Lung (tissue), 12 donors: ENCODE data around the gene YJU2. TPM values are rescaled to one million over a fixed set of nuclear protein-coding genes. Genes with fewer than 3 reads are reported as not detected.

Source experiments
- ATAC-seq: fragments of 200-7000 bp; cut with Tn5 transposase; one replicate; pipeline ENCODE4 v1.9.1; 2020; ENCODE audit warnings: moderate number of reproducible peaks; ENCODE audit not compliant: insufficient read depth, low FRiP score
- DNase-seq, 3 donors: peaks; one replicate each; pipeline ENCODE4 v3.0.0-alpha.2; 2013 to 2017
- H3K27ac ChIP-seq, 2 donors: one replicate each; pipeline ENCODE4 v1.5.1; 2013; ENCODE audit warnings: mild to moderate bottlenecking in 2 of 2, moderate library complexity in 2 of 2, control low read depth in 1 of 2, inconsistent platforms in 1 of 2, low read depth in 1 of 2, low read length in 1 of 2
- H3K27me3 ChIP-seq, 3 donors: one replicate each; pipeline ENCODE4 v1.5.1; 2013; ENCODE audit warnings: low read length in 2 of 3; ENCODE audit not compliant: control insufficient read depth in 3 of 3, insufficient read depth in 3 of 3
- H3K36me3 ChIP-seq, 4 donors: one replicate each; pipeline ENCODE4 v1.5.1; 2013; ENCODE audit warnings: low read length in 4 of 4, mild to moderate bottlenecking in 1 of 4, moderate library complexity in 1 of 4; ENCODE audit not compliant: control insufficient read depth in 4 of 4, insufficient read depth in 4 of 4
- H3K4me1 ChIP-seq, 5 donors: one replicate each; pipeline ENCODE4 v1.5.1; 2013; ENCODE audit warnings: low read length in 5 of 5, mild to moderate bottlenecking in 2 of 5, moderate library complexity in 1 of 5; ENCODE audit not compliant: control insufficient read depth in 5 of 5, insufficient read depth in 5 of 5
- H3K4me3 ChIP-seq: one replicate; pipeline ENCODE4 v1.5.1; 2013; ENCODE audit warnings: mild to moderate bottlenecking, control low read depth, moderate library complexity
- H3K9ac ChIP-seq, 2 donors: one replicate each; pipeline ENCODE4 v1.5.1; 2013; ENCODE audit warnings: low read length in 2 of 2, control low read depth in 1 of 2; ENCODE audit not compliant: insufficient read depth in 1 of 2
- H3K9me3 ChIP-seq, 4 donors: one replicate each; pipeline ENCODE4 v1.5.1; 2013; ENCODE audit warnings: low read length in 3 of 4, mild to moderate bottlenecking in 1 of 4, moderate library complexity in 1 of 4; ENCODE audit not compliant: control insufficient read depth in 4 of 4, insufficient read depth in 3 of 4
- CTCF ChIP-seq: IDR thresholded peaks from 2 replicates; pipeline ENCODE4 v1.5.1; 2012; ENCODE audit warnings: mild to moderate bottlenecking; ENCODE audit errors: control extremely low read depth, extremely low read depth
- WGBS, 2 donors: extraction: QIAGEN DNeasy Blood & Tissue Kit; methylation state at CpG; one replicate each; pipeline ENCODE4 v1.1.7; 2013; 5-methylcytosine and 5-hydroxymethylcytosine counted together
- polyA plus RNA-seq, 2 donors: library from polyadenylated mRNA; stranded (reverse); fragments of 200-250 nt; gene quantifications; one replicate each; pipeline ENCODE4 v1.2.1, GENCODE V29; 2013
- total RNA-seq, 2 donors: library from RNA; depleted of rRNA in 1 of 2; stranded (reverse); fragments of >200 nt in 1 of 2; gene quantifications; one replicate each; pipeline ENCODE4 v1.2.1, GENCODE V29; 2014 to 2021
- donor health status: control.
- donor health status: control.
- donor health status: Bipolar disorder and iron deficiency.
- donor health status: healthy.
- donor health status: DM: yes; HTN: yes; CAD: no.

YJU2 gene
- total and polyA plus RNA-seq, 4 donors, result 11.2 to 44.2 (median 26.5) TPM

GRCh38 chr19:4301590-4302242 lies 54.8 kb downstream of the YJU2 start:
- H3K9ac ChIP-seq, result no peak overlapping the region
- DNase-seq (no peak), ATAC-seq (no peak)
- peaks cover 0 to 4% (median 0%) of the 10 kb centered on the region in 4 donors for H3K9me3 ChIP-seq
- no peak overlapping the region for H3K4me3 ChIP-seq
- peaks cover 0 to 2% (median 0%) of the 10 kb centered on the region in 5 donors for H3K4me1 ChIP-seq
- H3K36me3 ChIP-seq, result no peaks in the 10 kb centered on the region
- TF ChIP-seq CTCF, result no peak
- H3K27ac ChIP-seq, result no peak overlapping the region
- H3K27me3 ChIP-seq, result no peaks in the 10 kb centered on the region
- WGBS, 2 donors, result 44 to 50% methylated on average over 13 of the region's 13 CpGs

GRCh38 chr19:4302243-4302640 lies 55.4 kb downstream of the YJU2 start, which contains the start of gene TMIGD2:
TMIGD2 (minus strand) TSS chr19:4302389; CDS start chr19:4302385, 4 bp downstream.
- Histone ChIP-seq H3K4me1 (peaks cover 0 to 2% (median 0%) of the 10 kb centered on the region in 5 donors), H3K27ac (no peak within 1 kb of the TSS), H3K4me3 (no peak within 1 kb of the TSS), H3K9me3 (peaks cover 0 to 4% (median 0%) of the 10 kb centered on the region in 4 donors), H3K36me3 (no peaks in the 10 kb centered on the region), H3K27me3 (no peaks in the 10 kb centered on the region), H3K9ac (no peak within 1 kb of the TSS)
- no peak for TF ChIP-seq CTCF
- DNase-seq, result no peak
- 31 to 44% methylated on average over 8 of the region's 8 CpGs for WGBS, 2 donors
- no peak for ATAC-seq

- 48 to 53% methylated on average over 18 of the region's 18 CpGs for WGBS, 2 donors
- DNase-seq, result no peak
- Histone ChIP-seq H3K4me3 (no peak overlapping the region), H3K36me3 (no peaks in the 10 kb centered on the region), H3K9ac (no peak overlapping the region), H3K27ac (no peak overlapping the region), H3K4me1 (no peaks in the 10 kb centered on the region), H3K27me3 (no peaks in the 10 kb centered on the region), H3K9me3 (peaks cover 0 to 2% (median 0%) of the 10 kb centered on the region in 4 donors)
- no peak for TF ChIP-seq CTCF
- no peak for ATAC-seq
Observed at GRCh38 chr19:4303819-4304537, 57.1 kb downstream of the YJU2 start.
